ENCODE results near the gene XXYLT1.
A peak's percentile ranks its signal among the peaks of the same experiment; 100 is the strongest.

XXYLT1 gene, protein sequence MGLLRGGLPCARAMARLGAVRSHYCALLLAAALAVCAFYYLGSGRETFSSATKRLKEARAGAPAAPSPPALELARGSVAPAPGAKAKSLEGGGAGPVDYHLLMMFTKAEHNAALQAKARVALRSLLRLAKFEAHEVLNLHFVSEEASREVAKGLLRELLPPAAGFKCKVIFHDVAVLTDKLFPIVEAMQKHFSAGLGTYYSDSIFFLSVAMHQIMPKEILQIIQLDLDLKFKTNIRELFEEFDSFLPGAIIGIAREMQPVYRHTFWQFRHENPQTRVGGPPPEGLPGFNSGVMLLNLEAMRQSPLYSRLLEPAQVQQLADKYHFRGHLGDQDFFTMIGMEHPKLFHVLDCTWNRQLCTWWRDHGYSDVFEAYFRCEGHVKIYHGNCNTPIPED

DNA sequence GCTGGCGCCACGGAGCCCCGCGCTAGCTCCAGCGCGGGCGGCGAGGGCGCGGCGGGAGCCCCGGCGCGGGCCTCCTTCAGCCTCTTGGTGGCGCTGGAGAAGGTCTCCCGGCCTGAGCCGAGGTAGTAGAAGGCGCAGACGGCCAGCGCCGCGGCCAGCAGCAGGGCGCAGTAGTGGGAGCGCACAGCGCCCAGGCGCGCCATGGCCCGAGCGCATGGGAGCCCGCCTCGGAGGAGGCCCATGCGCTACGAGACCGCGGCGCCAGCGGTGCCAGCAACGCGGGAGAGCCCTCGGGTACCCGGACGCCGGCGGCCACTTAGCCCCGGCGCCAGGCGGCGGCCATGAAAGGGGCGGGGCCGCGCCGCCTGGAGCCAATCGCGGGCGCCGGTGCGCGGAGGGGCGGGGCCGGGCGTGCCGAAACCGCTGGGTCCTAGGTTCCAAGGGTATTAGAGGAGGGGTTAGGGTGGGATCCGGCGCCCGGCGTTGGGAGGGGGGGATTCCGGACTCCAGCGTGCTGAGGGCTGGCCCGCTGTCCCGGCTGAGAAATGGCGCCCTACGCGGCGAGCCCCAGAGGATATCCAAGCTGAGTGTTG is at the start of gene XXYLT1:
Gene XXYLT1, minus strand, starts transcription at position 343 of the 593 bp plus-strand sequence. Its CDS starts 101 bp downstream, at position 242.
- no peaks in the 10 kb centered on the region for H3K27me3 ChIP-seq (ENCODE audit: control insufficient read depth, low read length)
- peaks cover 15% of the 10 kb centered on the region; the same call in 1 of the 2 replicates for H3K36me3 ChIP-seq (ENCODE audit: control insufficient read depth, low read length)
- H3K4me3 ChIP-seq (ENCODE audit: low read length): peak within 1 kb of the TSS; percentile 80
- peaks cover 13% of the 10 kb centered on the region for H4K20me1 ChIP-seq (ENCODE audit: control insufficient read depth, insufficient read depth, low read depth, low read length)
- H3K4me1 ChIP-seq (ENCODE audit: control insufficient read depth, low read length): peaks cover 22% of the 10 kb centered on the region
- peak within 1 kb of the TSS; percentile 60 for H3K27ac ChIP-seq (ENCODE audit: low read depth, low read length)
- no peaks in the 10 kb centered on the region for H3K9me2 ChIP-seq (replicated peaks; ENCODE audit: control insufficient read depth, low read length)
- peaks cover 15% of the 10 kb centered on the region; the same call in 1 of the 2 replicates for H3F3A ChIP-seq (ENCODE audit: control insufficient read depth, insufficient read depth)
- peak within 1 kb of the TSS; percentile 85 for H3K4me2 ChIP-seq (ENCODE audit: low read length)
- no peaks in the 10 kb centered on the region for H3K9me3 ChIP-seq (ENCODE audit: control insufficient read depth, insufficient read depth, low read length)
- TF ChIP-seq, protein P1, sequence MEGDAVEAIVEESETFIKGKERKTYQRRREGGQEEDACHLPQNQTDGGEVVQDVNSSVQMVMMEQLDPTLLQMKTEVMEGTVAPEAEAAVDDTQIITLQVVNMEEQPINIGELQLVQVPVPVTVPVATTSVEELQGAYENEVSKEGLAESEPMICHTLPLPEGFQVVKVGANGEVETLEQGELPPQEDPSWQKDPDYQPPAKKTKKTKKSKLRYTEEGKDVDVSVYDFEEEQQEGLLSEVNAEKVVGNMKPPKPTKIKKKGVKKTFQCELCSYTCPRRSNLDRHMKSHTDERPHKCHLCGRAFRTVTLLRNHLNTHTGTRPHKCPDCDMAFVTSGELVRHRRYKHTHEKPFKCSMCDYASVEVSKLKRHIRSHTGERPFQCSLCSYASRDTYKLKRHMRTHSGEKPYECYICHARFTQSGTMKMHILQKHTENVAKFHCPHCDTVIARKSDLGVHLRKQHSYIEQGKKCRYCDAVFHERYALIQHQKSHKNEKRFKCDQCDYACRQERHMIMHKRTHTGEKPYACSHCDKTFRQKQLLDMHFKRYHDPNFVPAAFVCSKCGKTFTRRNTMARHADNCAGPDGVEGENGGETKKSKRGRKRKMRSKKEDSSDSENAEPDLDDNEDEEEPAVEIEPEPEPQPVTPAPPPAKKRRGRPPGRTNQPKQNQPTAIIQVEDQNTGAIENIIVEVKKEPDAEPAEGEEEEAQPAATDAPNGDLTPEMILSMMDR (IDR thresholded peaks at IDR 0.05; ENCODE audit: low read depth, low read length, poor library complexity, severe bottlenecking): peak; percentile 63
- TF ChIP-seq EZH2phosphoT487 (IDR thresholded peaks at IDR 0.05; ENCODE audit: borderline replicate concordance, low read length): no peak
- H3K79me2 ChIP-seq (ENCODE audit: control insufficient read depth, low read length): peaks cover 34% of the 10 kb centered on the region

- H3K79me2 ChIP-seq (ENCODE audit: control insufficient read depth, low read length): no peaks in the 10 kb centered on the region
- peaks cover 20% of the 10 kb centered on the region; the same call in 1 of the 2 replicates for H3K9me3 ChIP-seq (ENCODE audit: control insufficient read depth, insufficient read depth, low read length)
- H4K20me1 ChIP-seq (ENCODE audit: control insufficient read depth, insufficient read depth, low read depth, low read length): no peaks in the 10 kb centered on the region
- no peaks in the 10 kb centered on the region for H3K4me1 ChIP-seq (ENCODE audit: control insufficient read depth, low read length)
- H3K4me2 ChIP-seq (ENCODE audit: low read length): no peak overlapping the region
- H3F3A ChIP-seq (ENCODE audit: control insufficient read depth, insufficient read depth): no peaks in the 10 kb centered on the region
- H3K4me3 ChIP-seq (ENCODE audit: low read length): no peak overlapping the region
- no peak overlapping the region for H3K27ac ChIP-seq (ENCODE audit: low read depth, low read length)
- H3K36me3 ChIP-seq (ENCODE audit: control insufficient read depth, low read length): peaks cover 52% of the 10 kb centered on the region
- H3K27me3 ChIP-seq (ENCODE audit: control insufficient read depth, low read length): no peaks in the 10 kb centered on the region
- H3K9me2 ChIP-seq (replicated peaks; ENCODE audit: control insufficient read depth, low read length): no peaks in the 10 kb centered on the region
- TF ChIP-seq EZH2phosphoT487 (IDR thresholded peaks at IDR 0.05; ENCODE audit: borderline replicate concordance, low read length): no peak
- TF ChIP-seq, protein P1 (IDR thresholded peaks at IDR 0.05; ENCODE audit: low read depth, low read length, poor library complexity, severe bottlenecking): no peak
Observed at GRCh38 chr3:195319060-195319459, 48.1 kb upstream of the XXYLT1 start.

GRCh38 chr3:195312714-195313113 is 41.8 kb upstream of the XXYLT1 start:
- H3K79me2 ChIP-seq (ENCODE audit: control insufficient read depth, low read length): no peaks in the 10 kb centered on the region
- no peaks in the 10 kb centered on the region for H3K9me3 ChIP-seq (ENCODE audit: control insufficient read depth, insufficient read depth, low read length)
- H3K4me2 ChIP-seq (ENCODE audit: low read length): no peak overlapping the region
- no peak overlapping the region for H3K4me3 ChIP-seq (ENCODE audit: low read length)
- no peak overlapping the region for H3K27ac ChIP-seq (ENCODE audit: low read depth, low read length)
- H3K9me2 ChIP-seq (replicated peaks; ENCODE audit: control insufficient read depth, low read length): no peaks in the 10 kb centered on the region
- H4K20me1 ChIP-seq (ENCODE audit: control insufficient read depth, insufficient read depth, low read depth, low read length): no peaks in the 10 kb centered on the region
- TF ChIP-seq, protein P1 (IDR thresholded peaks at IDR 0.05; ENCODE audit: low read depth, low read length, poor library complexity, severe bottlenecking): no peak
- TF ChIP-seq EZH2phosphoT487 (IDR thresholded peaks at IDR 0.05; ENCODE audit: borderline replicate concordance, low read length): no peak
- peaks cover 5% of the 10 kb centered on the region; the same call in 1 of the 2 replicates for H3F3A ChIP-seq (ENCODE audit: control insufficient read depth, insufficient read depth)
- no peaks in the 10 kb centered on the region for H3K27me3 ChIP-seq (ENCODE audit: control insufficient read depth, low read length)
- H3K4me1 ChIP-seq (ENCODE audit: control insufficient read depth, low read length): no peaks in the 10 kb centered on the region
- H3K36me3 ChIP-seq (ENCODE audit: control insufficient read depth, low read length): peaks cover 1% of the 10 kb centered on the region

All from DOHH2 (cell line).